ENCODE results near the gene PERM1. TPM values are rescaled to one million over a fixed set of nuclear protein-coding genes. Genes with fewer than 3 reads are reported as not detected.

The PERM1 gene
- total RNA-seq, 1 donor from 2014 or later: 0.10 TPM

DNA sequence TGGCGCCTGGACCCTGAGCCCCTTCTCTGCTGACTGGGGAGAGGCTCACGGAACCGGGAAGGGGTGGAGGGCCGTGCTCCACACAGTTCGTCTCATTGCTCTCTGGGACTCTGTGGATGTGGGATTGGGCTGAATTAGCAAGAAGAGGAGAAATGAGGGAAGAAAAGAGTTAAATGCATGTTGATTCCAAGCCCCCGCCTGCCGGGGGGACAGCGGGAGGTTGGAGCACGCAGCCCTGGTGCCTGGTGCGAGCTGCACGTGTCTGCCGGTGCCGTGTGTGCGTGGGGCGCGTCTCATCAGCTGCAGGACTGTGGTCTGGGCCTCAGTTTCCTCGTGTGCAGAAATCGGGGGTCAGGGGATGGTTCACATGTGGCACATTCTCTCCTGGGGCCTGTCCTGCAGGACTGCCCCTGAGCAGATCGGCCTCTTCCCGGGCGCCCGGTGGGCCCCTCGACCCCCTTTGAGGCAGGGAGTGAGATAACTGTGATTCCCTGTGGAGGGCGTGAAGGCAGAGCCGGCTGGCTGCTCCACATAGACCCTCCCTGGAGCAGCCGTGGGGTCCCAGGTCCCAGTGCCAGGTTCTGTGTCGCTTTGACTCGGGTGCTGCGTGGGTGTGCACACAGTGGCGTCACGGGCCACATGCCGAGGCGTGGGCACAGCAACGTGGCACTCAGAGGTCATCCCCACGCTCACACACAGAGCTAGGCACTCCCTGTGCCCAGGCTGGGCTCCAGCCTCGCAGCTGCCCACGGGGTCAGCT is 46.7 kb downstream of the PERM1 start:
- no peak for DNase-seq (ENCODE audit: low spot score)

DNA sequence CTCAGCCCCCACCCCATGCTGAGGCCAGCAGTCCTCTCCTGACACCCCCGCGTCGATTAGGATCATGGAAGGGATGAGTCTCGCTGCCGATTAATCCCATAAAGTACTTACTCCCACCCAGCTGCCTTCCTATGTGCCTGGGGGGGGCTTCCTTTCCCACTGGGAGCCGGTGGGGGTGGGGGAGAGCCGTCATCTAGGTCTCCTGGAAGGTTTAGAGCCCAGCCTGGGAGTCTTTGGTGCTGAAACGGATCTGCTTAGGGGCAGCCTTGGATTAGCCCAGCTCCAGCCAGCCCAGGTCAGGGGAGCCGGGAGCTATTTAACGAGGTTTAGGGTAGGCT is 48.3 kb downstream of the PERM1 start:
- DNase-seq (ENCODE audit: low spot score): no peak

DNA sequence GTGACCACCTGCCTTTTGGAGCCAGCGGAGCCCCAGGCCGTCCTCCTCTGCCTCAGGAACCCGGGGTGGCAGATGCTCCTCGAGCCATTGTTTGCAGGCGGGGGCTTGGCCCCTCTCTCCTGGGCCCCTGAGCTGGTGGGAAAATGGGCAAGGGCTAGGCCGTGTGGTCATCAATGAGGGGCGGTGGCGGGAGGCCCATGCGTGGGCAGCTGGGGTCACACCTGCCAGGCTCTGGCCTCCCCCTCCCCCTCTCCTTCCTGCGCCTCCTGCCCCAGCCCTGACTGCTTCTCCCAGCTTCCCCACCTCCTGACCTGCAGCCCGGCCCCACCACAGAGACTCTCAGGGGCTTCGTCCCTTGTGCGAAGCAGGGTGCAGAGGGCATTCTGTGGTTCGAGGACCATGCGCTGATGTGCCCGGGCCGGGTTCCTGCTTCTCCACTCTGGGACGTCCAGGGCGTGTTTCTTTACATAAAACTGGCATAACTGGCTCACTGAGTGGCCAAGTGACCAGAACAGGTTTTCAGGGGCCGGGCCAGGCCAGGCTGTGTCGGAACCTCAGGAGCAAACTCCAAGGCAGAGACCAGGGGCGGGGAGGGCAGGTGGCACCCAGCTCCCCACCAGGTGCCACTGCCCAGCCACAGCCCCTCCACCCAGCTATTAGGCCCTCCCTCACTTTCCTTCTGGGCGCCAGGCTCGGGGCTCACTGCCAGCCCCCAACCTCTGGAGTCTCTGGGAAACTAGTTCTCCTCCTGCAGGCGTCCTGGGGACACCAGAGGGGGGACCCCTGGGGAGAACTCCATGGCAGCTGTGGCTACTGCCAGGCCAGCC is 48.9 kb downstream of the PERM1 start:
- DNase-seq (ENCODE audit: low spot score): peak; percentile 83

DNA sequence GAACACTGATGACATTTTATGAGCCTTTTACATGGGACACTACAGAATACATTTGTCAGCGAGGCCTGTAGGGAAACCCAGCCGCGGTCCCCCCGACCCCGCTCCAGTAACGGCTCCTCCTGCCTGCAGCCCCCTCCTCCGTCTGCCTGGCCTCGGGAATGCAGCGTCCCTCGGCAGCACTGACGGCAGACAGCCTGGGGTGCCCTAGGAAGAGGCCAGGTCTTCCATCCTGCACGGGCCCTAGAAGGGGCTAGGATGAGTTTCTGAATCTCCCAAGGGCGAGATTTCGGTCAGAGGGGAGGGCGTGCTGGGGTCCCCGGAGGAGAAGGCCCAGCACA is 49.8 kb downstream of the PERM1 start:
- no peak for DNase-seq (ENCODE audit: low spot score)

DNA sequence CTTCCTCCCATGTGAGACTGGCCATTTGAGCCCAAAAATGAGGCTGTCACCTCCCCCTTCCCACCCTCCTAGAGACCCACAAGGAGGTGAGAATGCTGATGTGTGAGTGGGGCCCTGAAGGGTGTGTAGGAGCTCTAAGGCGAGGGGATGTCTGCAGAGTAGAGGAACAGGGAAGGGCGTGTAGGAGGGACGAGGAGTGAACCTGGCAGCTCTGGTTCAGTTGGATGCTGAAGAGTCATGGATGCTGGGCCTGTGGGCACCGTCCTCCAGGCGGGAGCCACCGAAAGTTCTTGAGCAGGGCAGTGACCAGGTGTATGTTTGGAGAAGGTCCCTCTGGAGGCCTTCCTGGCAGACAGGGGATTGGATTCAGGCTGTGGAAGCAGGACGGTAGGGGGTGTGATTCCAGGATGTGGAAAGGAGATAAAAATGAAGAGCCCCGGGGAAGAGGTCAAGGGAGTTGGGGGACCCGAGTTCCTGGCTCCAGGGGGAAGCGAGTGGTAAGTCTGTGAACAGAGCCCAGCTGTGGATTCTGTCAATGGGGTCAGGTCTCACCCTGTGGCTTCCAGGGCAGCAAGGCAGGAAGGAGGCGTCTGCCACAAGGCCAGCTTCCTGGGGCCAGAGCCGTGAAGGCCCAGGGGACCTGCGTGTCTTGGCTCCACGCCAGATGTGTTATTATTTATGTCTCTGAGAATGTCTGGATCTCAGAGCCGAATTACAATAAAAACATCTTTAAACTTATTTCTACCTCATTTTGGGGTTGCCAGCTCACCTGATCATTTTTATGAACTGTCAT is 50.3 kb downstream of the PERM1 start:
- no peak for DNase-seq (ENCODE audit: low spot score)

DNA sequence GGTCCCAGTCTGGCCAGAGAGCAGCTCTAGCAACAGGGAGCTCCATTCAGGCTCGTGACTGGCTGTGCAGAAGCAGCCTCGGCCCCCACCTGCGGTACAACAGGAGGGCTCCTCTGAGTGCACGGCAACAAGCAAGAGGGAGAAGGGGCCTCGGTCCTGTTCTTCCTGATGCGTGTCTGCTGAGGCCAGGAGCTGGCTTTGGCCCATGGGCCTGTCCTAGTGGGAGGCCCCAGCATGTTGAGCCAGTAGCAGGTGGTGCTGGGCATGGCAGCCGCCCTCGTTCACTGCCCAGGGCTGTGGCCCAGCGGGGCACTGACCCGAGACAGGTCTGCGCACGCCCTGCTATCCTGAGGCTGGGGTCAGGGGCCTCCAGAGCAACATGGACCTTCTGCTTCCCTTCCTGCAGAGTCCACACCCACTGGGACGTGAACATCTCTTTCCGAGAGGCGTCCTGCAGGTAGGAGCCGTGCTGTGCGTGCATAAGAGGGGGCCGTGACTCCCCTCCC is 51.2 kb downstream of the PERM1 start:
- DNase-seq (ENCODE audit: low spot score): no peak

DNA sequence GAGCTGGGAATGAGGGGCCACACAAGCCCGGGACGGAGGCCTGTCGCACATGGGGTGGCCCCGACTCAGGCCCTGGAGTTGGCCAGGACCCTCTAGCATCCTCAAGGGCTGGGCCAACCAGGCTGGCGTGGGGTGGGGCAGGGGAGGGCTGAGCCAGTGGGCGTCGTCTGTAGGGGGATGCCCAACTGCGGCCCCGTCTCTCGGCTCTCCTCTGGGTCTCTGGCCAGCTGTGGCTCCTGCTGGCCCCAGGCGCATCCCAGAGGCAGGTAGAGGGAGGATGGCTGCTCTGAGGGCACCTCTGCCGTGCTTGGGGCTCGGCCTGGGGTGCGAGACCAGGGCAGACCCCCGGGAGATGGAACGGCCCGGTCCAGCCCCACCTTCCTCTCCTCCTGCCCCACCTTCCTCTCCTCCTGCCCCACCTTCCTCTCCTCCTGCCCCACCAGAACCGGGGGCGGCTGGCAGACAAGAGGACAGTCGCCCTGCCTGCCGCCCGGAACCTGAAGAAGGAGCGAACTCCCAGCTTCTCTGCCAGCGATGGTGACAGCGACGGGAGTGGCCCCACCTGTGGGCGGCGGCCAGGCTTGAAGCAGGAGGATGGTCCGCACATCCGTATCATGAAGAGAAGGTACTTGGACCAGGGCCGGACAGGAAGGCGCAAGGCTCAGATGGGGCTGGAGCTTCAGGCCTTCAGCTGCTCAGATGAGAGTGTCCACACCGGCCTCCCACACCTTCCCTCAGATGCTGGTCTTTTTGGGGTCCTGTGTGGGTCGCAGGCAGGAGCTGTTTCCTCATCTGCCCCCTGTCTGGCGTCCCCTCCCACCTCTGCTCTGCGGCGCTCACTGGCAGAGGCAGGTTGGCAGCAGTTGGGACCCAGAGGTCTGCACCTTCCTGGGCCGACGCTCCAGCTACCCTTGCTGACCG is 51.9 kb downstream of the PERM1 start:
- DNase-seq (ENCODE audit: low spot score): no peak

DNA sequence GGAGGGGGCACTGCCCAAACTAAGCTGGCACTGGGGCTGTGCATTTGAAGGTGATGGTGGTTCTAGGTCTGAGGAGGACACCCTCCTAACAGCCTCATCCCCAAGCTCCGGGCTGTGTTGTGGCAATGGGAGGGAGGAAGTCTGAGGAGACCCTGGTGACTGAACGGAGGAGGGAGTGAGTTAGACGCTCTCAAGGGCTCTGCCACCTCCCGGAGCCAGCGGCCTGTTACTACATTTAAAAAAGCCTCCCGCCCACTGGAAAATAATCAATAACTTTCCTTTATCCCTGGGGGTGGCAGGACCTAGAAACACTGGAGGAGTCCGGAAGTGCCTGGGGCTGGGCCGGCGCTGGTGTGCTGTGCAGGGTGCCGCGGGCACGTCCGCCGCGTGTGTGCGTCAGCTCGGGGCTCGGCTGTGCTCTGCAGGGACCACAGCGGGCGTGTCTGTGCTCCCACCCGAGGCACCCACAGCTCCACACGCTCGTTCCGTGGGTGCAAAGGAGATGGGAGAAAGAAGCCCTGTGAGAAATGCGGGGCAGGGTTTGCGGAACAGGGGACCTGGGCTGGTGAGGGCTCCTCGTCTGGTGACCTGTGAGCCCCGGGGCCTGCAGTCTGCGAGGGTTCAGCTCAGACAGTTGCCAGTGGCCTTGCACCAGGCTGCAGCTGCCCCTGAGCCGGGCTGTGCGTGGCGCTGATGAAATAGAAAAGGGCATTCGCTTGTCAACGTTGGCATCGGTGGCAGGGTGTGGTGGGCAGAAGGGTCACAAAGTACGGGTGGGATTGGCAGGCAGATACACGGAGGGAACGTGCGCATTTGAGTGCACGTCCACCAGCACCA is 52.9 kb downstream of the PERM1 start:
- DNase-seq (ENCODE audit: low spot score): no peak

DNA sequence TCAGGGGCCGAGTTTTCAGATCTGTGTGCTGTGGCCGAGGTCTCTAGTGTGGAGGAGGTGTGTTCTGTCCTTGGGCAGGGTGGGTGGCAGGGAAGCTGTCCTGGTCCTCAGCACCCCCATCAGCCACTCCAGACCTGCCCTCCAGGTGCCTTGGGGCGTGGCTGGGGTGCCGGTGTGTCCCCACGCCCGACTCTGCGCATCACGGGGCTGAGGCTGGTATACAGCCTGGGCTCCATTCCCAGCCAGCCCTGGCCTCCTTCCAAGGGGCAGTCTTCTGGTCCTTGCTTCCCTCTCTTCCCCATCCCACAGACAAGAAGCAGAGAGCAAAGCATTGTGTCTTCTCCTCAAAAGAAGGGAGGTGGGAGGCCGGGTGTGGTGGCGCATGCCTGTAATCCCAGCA is 54.1 kb downstream of the PERM1 start:
- no peak for DNase-seq (ENCODE audit: low spot score)

DNA sequence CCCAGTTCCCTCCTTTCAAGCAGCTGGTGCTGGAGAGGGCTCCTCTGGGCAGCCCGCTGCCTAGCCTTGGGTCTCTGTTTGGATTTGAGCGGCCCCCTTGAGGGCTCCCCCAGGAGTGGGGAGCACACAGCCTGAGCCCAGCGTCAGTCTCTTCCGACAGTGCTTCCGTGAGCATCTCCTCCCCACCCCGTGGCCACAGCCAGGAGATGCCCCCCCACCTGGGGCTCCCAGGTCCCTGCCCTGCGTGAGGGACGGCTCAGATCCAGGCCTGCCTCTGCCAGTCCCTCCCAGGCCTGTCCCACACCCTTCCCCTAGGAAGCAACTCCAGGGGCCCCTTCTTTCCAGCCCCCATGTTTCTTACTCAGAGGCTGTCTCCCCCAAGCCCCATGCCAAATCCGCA is 54.7 kb downstream of the PERM1 start:
- no peak for DNase-seq (ENCODE audit: low spot score)

DNA sequence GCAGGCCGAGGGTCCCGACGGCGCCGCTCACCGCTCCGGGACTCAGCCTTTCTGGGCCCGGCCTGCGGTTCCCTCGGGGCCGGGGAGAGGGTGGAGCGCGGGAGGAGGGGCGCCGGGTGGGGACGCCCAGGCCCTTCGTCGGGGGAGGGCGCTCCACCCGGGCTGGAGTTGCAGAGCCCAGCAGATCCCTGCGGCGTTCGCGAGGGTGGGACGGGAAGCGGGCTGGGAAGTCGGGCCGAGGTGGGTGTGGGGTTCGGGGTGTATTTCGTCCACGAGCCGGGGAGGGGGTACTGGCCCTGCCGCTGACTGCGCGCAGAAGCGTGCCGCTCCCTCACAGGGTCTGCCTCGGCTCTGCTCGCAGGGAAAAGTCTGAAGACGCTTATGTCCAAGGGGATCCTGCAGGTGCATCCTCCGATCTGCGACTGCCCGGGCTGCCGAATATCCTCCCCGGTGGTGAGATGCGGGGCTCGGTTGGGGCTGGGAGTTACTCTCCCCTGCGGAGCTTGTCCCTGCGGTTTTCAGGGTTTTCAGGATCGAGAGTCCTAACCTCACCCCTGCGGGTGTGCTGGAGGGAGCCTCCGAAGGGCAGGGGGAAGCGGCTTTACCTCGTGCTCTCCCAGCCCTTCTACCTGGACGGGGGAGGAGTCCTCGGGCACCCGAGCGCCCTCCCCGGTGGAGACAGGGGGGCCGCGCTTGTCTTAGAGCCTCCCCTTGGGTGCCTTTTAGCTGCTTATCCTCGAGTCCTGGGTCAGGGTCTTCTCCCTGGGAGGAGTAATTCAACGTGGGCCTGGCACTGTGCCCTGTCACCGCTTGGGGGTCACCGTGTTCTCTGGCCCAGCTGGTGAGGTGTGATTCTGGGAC is 56.1 kb downstream of the PERM1 start:
- DNase-seq (ENCODE audit: low spot score): no peak

Other genes starting within 250 kb of the PERM1 start
- gene SAMD11, start 58.2 kb downstream of the PERM1 start, total RNA-seq: 13.9 TPM
- gene NOC2L, start 22.8 kb downstream of the PERM1 start, total RNA-seq: 71.9 TPM
- 8.6 TPM for gene KLHL17, start 21.5 kb downstream of the PERM1 start, total RNA-seq
- 28.5 TPM for gene PLEKHN1, start 15.6 kb downstream of the PERM1 start, total RNA-seq
- gene HES4, start 18.0 kb upstream of the PERM1 start, total RNA-seq: 63.6 TPM
- 14.9 TPM for gene ISG15, start 31.4 kb upstream of the PERM1 start, total RNA-seq
- 227 TPM for gene AGRN, start 38.0 kb upstream of the PERM1 start, total RNA-seq
- 6.3 TPM for gene RNF223, start 92.2 kb upstream of the PERM1 start, total RNA-seq
- 29.8 TPM for gene C1orf159, start 134.0 kb upstream of the PERM1 start, total RNA-seq
- 2.3 TPM for gene TTLL10, start 191.8 kb upstream of the PERM1 start, total RNA-seq
- 3.3 TPM for gene TNFRSF18, start 224.5 kb upstream of the PERM1 start, total RNA-seq
- gene TNFRSF4, start 232.1 kb upstream of the PERM1 start, total RNA-seq: 2.0 TPM
- 134 TPM for gene SDF4, start 249.9 kb upstream of the PERM1 start, total RNA-seq